Mesendoderm (in vitro differentiated cells): ENCODE data around the gene GMCL2.
"Not testable (repeated sequence)": the region's sequence is repeated elsewhere in the genome, so short reads cannot be mapped to it uniquely, and the experiment has no call there.

ENCODE experiments used
- DNase-seq: peaks from one replicate; pipeline ENCODE4 v3.0.0; 2013
- H2AK5ac ChIP-seq: 2 replicates; pipeline ENCODE4 v1.6.1; 2013; ENCODE audit warnings: low read length, inconsistent platforms
- H2BK120ac ChIP-seq: 2 replicates; pipeline ENCODE4 v1.6.1; 2013; ENCODE audit warnings: low read depth, mild to moderate bottlenecking, low read length, moderate library complexity, mixed read lengths
- H2BK15ac ChIP-seq: replicated peaks from 2 replicates; pipeline ENCODE4 v1.6.1; 2013; ENCODE audit warnings: low read depth, mild to moderate bottlenecking, moderate library complexity
- H2BK5ac ChIP-seq: 2 replicates; pipeline ENCODE4 v1.6.1; 2013; ENCODE audit warnings: low read length, inconsistent platforms
- H3K18ac ChIP-seq: 2 replicates; pipeline ENCODE4 v1.6.1; 2013; ENCODE audit warnings: mild to moderate bottlenecking, low read length, mixed read lengths
- H3K23ac ChIP-seq: one replicate; pipeline ENCODE4 v1.6.1; 2013; ENCODE audit warnings: low read length
- H3K27ac ChIP-seq: 2 replicates; pipeline ENCODE4 v1.5.1; 2013; ENCODE audit warnings: low read depth, mild to moderate bottlenecking, inconsistent platforms, low read length, moderate library complexity
- H3K27me3 ChIP-seq: 2 replicates; pipeline ENCODE4 v1.6.1; 2013; ENCODE audit warnings: low read length, control low read depth, mild to moderate bottlenecking, inconsistent platforms; ENCODE audit not compliant: insufficient read depth, poor library complexity
- H3K36me3 ChIP-seq: 2 replicates; pipeline ENCODE4 v1.6.1; 2013; ENCODE audit warnings: low read length, inconsistent platforms; ENCODE audit not compliant: control insufficient read depth, insufficient read depth
- H3K4ac ChIP-seq: one replicate; pipeline ENCODE4 v1.6.1; 2013; ENCODE audit warnings: low read depth, mild to moderate bottlenecking, low read length, moderate library complexity
- H3K4me1 ChIP-seq: 2 replicates; pipeline ENCODE4 v1.6.1; 2013; ENCODE audit warnings: low read depth, low read length, inconsistent platforms; ENCODE audit not compliant: control insufficient read depth
- H3K4me2 ChIP-seq: 2 replicates; pipeline ENCODE4 v1.6.1; 2013; ENCODE audit warnings: low read length
- H3K4me3 ChIP-seq: 2 replicates; pipeline ENCODE4 v1.5.1; 2013; ENCODE audit warnings: mild to moderate bottlenecking, low read length
- H3K56ac ChIP-seq: one replicate; pipeline ENCODE4 v1.6.1; 2013; ENCODE audit warnings: low read length
- H3K79me1 ChIP-seq: 2 replicates; pipeline ENCODE4 v1.6.1; 2013; ENCODE audit warnings: low read length, inconsistent platforms
- H3K79me2 ChIP-seq: 2 replicates; pipeline ENCODE4 v1.6.1; 2013; ENCODE audit warnings: mild to moderate bottlenecking, low read length; ENCODE audit not compliant: control insufficient read depth, insufficient read depth
- H3K9ac ChIP-seq: 2 replicates; pipeline ENCODE4 v1.6.1; 2013; ENCODE audit warnings: low read length, inconsistent platforms
- H4K5ac ChIP-seq: one replicate; pipeline ENCODE4 v1.6.1; 2013; ENCODE audit warnings: low read length
- H4K8ac ChIP-seq: one replicate; pipeline ENCODE4 v1.6.1; 2013; ENCODE audit warnings: low read depth, mild to moderate bottlenecking, control low read depth, low read length, moderate library complexity
- WGBS: extraction: QIAGEN DNeasy Blood & Tissue Kit; methylation state at CpG from one replicate; pipeline ENCODE4 v1.1.7; 2013; ENCODE audit warnings: low lambda C conversion rate, missing lambda C conversion rate; ENCODE audit not compliant: insufficient coverage; ENCODE audit errors: extremely low coverage; 5-methylcytosine and 5-hydroxymethylcytosine counted together

The GMCL2 gene

GRCh38 chr5:178229861-178230260 is 42.7 kb upstream of the GMCL2 start:
- no peak overlapping the region for H3K4ac ChIP-seq
- no peak overlapping the region for H2BK15ac ChIP-seq
- DNase-seq = no peak
- no CpG with 5 or more reads among the region's 10 CpGs for WGBS
- no peak overlapping the region for H3K4me3 ChIP-seq
- H2BK120ac ChIP-seq = no peak overlapping the region
- no peak overlapping the region for H4K5ac ChIP-seq
- H4K8ac ChIP-seq = no peak overlapping the region
- peaks cover 17% of the 10 kb centered on the region for H3K36me3 ChIP-seq
- H3K4me1 ChIP-seq = peaks cover 2% of the 10 kb centered on the region
- no peak overlapping the region for H3K23ac ChIP-seq
- H2BK5ac ChIP-seq = no peak overlapping the region
- no peak overlapping the region for H3K4me2 ChIP-seq
- no peak overlapping the region for H3K56ac ChIP-seq
- H2AK5ac ChIP-seq = no peak overlapping the region
- H3K9ac ChIP-seq = no peak overlapping the region
- H3K18ac ChIP-seq = no peak overlapping the region
- H3K27me3 ChIP-seq = no peaks in the 10 kb centered on the region
- peaks cover 17% of the 10 kb centered on the region for H3K79me1 ChIP-seq
- no peak overlapping the region for H3K27ac ChIP-seq
- H3K79me2 ChIP-seq = peaks cover 13% of the 10 kb centered on the region

- H3K4me2 ChIP-seq, H3K9ac ChIP-seq, H3K27ac ChIP-seq, H3K4ac ChIP-seq, H3K18ac ChIP-seq, H2BK15ac ChIP-seq, H3K56ac ChIP-seq, H3K4me1 ChIP-seq, H4K5ac ChIP-seq, H4K8ac ChIP-seq, H3K23ac ChIP-seq, H3K4me3 ChIP-seq, H2BK5ac ChIP-seq, DNase-seq, H2BK120ac ChIP-seq, H2AK5ac ChIP-seq, H3K27me3 ChIP-seq: not testable (repeated sequence)
- no CpG with 5 or more reads among the region's 13 CpGs for WGBS
- Histone ChIP-seq H3K79me1 (peaks cover 17% of the 10 kb centered on the region), H3K36me3 (peaks cover 17% of the 10 kb centered on the region), H3K79me2 (peaks cover 13% of the 10 kb centered on the region)
These were observed 41.9 kb upstream of the GMCL2 start for GRCh38 chr5:178229111-178229510.

- H3K27ac ChIP-seq = no peak overlapping the region
- H2BK120ac ChIP-seq = no peak overlapping the region
- H2AK5ac ChIP-seq = no peak overlapping the region
- H3K56ac ChIP-seq = no peak overlapping the region
- H3K4ac ChIP-seq = no peak overlapping the region
- H3K4me2 ChIP-seq = no peak overlapping the region
- DNase-seq = no peak
- WGBS = no CpG with 5 or more reads among the region's 11 CpGs
- H3K79me2 ChIP-seq = peaks cover 13% of the 10 kb centered on the region
- H4K8ac ChIP-seq = no peak overlapping the region
- H3K23ac ChIP-seq = no peak overlapping the region
- peaks cover 17% of the 10 kb centered on the region for H3K79me1 ChIP-seq
- no peak overlapping the region for H3K4me3 ChIP-seq
- no peak overlapping the region for H3K9ac ChIP-seq
- no peak overlapping the region for H4K5ac ChIP-seq
- H2BK15ac ChIP-seq = no peak overlapping the region
- H3K4me1 ChIP-seq = peaks cover 2% of the 10 kb centered on the region
- H2BK5ac ChIP-seq = no peak overlapping the region
- peaks cover 17% of the 10 kb centered on the region for H3K36me3 ChIP-seq
- H3K27me3 ChIP-seq = no peaks in the 10 kb centered on the region
- no peak overlapping the region for H3K18ac ChIP-seq
These were observed 41.4 kb upstream of the GMCL2 start for GRCh38 chr5:178228609-178229008.

GRCh38 chr5:178227929-178228328 is 40.8 kb upstream of the GMCL2 start:
- Histone ChIP-seq H2BK15ac (no peak overlapping the region), H4K8ac (no peak overlapping the region), H2BK5ac (no peak overlapping the region), H3K23ac (no peak overlapping the region), H3K4me1 (peaks cover 1% of the 10 kb centered on the region), H3K4ac (no peak overlapping the region), H3K79me2 (peaks cover 13% of the 10 kb centered on the region), H3K4me2 (no peak overlapping the region), H3K27me3 (no peaks in the 10 kb centered on the region), H3K36me3 (peaks cover 17% of the 10 kb centered on the region), H2AK5ac (no peak overlapping the region), H3K4me3 (no peak overlapping the region), H3K9ac (no peak overlapping the region), H3K56ac (no peak overlapping the region), H3K27ac (no peak overlapping the region), H4K5ac (no peak overlapping the region), H3K18ac (no peak overlapping the region), H2BK120ac (no peak overlapping the region), H3K79me1 (peaks cover 17% of the 10 kb centered on the region)
- no CpG with 5 or more reads among the region's 3 CpGs for WGBS
- DNase-seq = no peak

- Histone ChIP-seq H3K18ac (no peak overlapping the region), H3K4me3 (no peak overlapping the region), H3K79me2 (peaks cover 13% of the 10 kb centered on the region), H3K9ac (no peak overlapping the region), H4K8ac (no peak overlapping the region), H3K27ac (no peak overlapping the region), H4K5ac (no peak overlapping the region), H3K79me1 (peaks cover 17% of the 10 kb centered on the region), H3K4ac (no peak overlapping the region), H2BK5ac (no peak overlapping the region), H3K36me3 (peaks cover 17% of the 10 kb centered on the region), H3K4me2 (no peak overlapping the region), H3K56ac (no peak overlapping the region), H3K27me3 (no peaks in the 10 kb centered on the region), H2BK15ac (no peak overlapping the region), H2AK5ac (no peak overlapping the region), H3K4me1 (no peaks in the 10 kb centered on the region), H2BK120ac (no peak overlapping the region), H3K23ac (no peak overlapping the region)
- DNase-seq = no peak
- WGBS = no CpG with 5 or more reads among the region's 4 CpGs
These were observed 40.0 kb upstream of the GMCL2 start for GRCh38 chr5:178227138-178227659.

- DNase-seq = no peak
- Histone ChIP-seq H2BK15ac (no peak overlapping the region), H2BK120ac (no peak overlapping the region), H3K36me3 (peaks cover 17% of the 10 kb centered on the region), H3K4me3 (no peak overlapping the region), H2BK5ac (no peak overlapping the region), H3K4ac (no peak overlapping the region), H3K18ac (no peak overlapping the region), H3K23ac (no peak overlapping the region), H3K27me3 (no peaks in the 10 kb centered on the region), H3K9ac (no peak overlapping the region), H3K4me2 (no peak overlapping the region), H4K8ac (no peak overlapping the region), H3K79me2 (no peaks in the 10 kb centered on the region), H3K27ac (no peak overlapping the region), H4K5ac (no peak overlapping the region), H3K4me1 (no peaks in the 10 kb centered on the region), H3K56ac (no peak overlapping the region), H2AK5ac (no peak overlapping the region), H3K79me1 (peaks cover 3% of the 10 kb centered on the region)
- WGBS = no CpG with 5 or more reads among the region's 6 CpGs
These were observed 38.0 kb upstream of the GMCL2 start for GRCh38 chr5:178225174-178225573.
